AG04449 (cell line): ENCODE data around the gene HMGN4.

ENCODE experiments used
- CTCF ChIA-PET: fragments of 350-600 bp; formaldehyde crosslinking; extraction: SDS; loops from one replicate; lab custom pipeline; 2021; ENCODE audit warnings: antibody characterized with exemption; lab: Yijun Ruan, JAX
- POLR2A ChIA-PET: fragments of 400-600, 350-600 bp; formaldehyde crosslinking; extraction: SDS; loops from one replicate; lab custom pipeline; 2020; ENCODE audit warnings: antibody characterized with exemption, inconsistent platforms; lab: Yijun Ruan, JAX
- DNase-seq: peaks from one replicate; pipeline ENCODE4 v3.0.0-alpha.2; 2010; ENCODE audit warnings: low read depth, low spot score
- H3K4me3 ChIP-seq: 2 replicates; pipeline ENCODE4 v1.5.1; 2011; ENCODE audit warnings: low read depth, mild to moderate bottlenecking, control low read depth, low read length
- TF ChIP-seq, protein P1 (sequence below): IDR thresholded peaks from one replicate; pipeline ENCODE4 v1.5.1; 2011; ENCODE audit warnings: mild to moderate bottlenecking, moderate library complexity, low read length, control low read depth, inconsistent platforms; ENCODE audit not compliant: insufficient read depth; ENCODE audit errors: missing control alignments

HMGN4 gene

DNA sequence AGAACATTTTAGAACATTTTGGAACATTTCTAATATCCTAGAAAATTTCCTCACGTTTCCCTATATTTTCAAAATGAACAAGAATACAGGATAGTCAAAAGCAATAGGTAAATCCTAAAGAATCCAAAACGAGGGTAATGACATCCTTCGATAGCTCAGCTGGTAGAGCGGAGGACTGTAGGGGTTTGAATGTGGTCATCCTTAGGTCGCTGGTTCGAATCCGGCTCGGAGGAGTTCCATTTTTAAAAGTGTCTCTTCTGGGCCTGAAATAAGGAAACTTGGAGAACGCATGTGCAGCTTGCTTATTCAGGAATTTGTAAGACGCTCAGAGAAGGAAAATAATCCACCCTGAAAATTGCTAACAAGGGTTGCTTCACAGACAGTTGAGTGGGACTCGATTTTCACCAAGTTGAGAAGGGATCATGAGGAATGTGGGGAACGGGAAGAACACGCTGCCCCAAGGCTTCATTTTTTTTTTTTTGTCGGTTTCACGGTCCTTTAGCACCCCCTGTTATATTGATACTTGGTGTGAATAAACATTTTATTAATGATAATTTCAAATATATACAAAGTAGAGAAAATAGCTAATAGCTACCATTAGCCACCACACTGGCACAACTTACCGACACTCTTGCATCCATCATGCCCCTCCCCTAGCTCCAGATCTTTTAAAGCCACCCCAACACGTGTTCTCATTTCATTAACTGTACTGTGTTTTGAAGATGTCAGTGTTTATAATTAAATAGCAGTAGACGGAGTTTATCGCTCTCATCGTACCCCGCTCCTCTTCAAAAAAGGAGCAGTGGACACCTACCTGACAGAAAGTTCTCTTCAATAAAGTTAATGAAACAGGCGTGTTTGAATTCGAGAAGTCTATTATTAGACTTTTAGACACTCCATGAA lies 56.8 kb downstream of the HMGN4 start:
- TF ChIP-seq, protein P1, sequence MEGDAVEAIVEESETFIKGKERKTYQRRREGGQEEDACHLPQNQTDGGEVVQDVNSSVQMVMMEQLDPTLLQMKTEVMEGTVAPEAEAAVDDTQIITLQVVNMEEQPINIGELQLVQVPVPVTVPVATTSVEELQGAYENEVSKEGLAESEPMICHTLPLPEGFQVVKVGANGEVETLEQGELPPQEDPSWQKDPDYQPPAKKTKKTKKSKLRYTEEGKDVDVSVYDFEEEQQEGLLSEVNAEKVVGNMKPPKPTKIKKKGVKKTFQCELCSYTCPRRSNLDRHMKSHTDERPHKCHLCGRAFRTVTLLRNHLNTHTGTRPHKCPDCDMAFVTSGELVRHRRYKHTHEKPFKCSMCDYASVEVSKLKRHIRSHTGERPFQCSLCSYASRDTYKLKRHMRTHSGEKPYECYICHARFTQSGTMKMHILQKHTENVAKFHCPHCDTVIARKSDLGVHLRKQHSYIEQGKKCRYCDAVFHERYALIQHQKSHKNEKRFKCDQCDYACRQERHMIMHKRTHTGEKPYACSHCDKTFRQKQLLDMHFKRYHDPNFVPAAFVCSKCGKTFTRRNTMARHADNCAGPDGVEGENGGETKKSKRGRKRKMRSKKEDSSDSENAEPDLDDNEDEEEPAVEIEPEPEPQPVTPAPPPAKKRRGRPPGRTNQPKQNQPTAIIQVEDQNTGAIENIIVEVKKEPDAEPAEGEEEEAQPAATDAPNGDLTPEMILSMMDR: no peak
- ChIA-PET CTCF (interaction anchor here (0.5 to 16.8 kb wide), 40 partner anchors 13 to 885 kb away, joined by 3 to 380 read pairs (median 4); partner anchors contain the start of gene HMGN4), POLR2A (interaction anchor here (0.6 to 2.1 kb wide), 8 partner anchors 18 to 538 kb away, joined by 3 to 10 read pairs (median 4); partner anchors contain the start of gene HMGN4)
- DNase-seq: peak; percentile 63
- peak overlapping the region; percentile 61 for H3K4me3 ChIP-seq

GRCh38 chr6:26595669-26596269 lies 57.6 kb downstream of the HMGN4 start:
- POLR2A ChIA-PET: interaction anchor here (0.6 to 2.1 kb wide), 7 partner anchors 19 to 535 kb away, joined by 3 to 10 read pairs (median 3); partner anchors contain the start of gene HMGN4
- TF ChIP-seq, protein P1: peak; percentile 95
- DNase-seq: no peak
- peak overlapping the region; percentile 61 for H3K4me3 ChIP-seq
- CTCF ChIA-PET: interaction anchor here (0.5 to 16.8 kb wide), 42 partner anchors 12 to 581 kb away, joined by 3 to 380 read pairs (median 4); partner anchors contain the start of gene HMGN4
